Measurements from ENCODE around the gene IPO9.

The IPO9 gene

GRCh38 chr1:201906336-201906735 is 77.4 kb downstream of the IPO9 start:
- DNase-seq (ENCODE audit: low spot score), result no peak

- DNase-seq (ENCODE audit: low spot score), result no peak
Observed at GRCh38 chr1:201907621-201908020, 78.7 kb downstream of the IPO9 start.

DNA sequence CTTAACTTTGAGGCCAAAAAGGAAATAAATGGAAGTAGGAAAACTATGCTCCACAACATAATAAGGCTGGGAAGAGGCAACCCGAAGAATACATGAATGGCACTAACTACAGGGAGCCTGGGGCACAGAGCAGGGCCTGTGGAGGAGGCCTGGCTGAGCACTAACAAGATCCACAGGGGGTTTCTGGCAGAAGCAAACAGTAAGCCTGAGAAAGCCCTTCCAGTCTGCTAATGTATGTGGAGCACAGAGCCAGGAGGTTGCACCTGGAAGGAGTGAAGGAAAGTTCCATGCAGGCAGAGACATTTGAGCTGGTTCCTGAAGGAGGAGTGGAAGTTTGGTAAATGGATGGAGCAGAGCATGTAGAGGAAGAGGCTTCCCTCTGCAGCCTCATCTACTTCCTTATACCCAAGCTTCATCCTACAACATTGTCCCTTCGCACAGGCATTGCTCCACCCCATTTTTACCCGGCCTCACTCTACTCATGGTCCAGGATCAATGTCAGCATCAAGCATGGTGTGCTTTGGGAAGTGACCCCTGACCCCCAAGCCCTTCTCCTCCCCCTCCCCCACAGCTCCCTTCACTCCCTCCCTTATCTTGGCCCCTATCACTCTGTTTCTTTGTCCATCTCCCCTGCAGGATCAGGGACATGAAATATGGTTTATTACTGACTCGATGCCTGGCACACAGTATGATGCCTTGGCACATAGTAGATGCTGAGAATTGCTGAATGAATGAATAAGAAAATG is 83.0 kb downstream of the IPO9 start:
- DNase-seq (ENCODE audit: low spot score), result no peak

- no peak for DNase-seq (ENCODE audit: low spot score)
Observed at GRCh38 chr1:201912832-201913231, 83.9 kb downstream of the IPO9 start.

GRCh38 chr1:201914456-201915235 is 85.7 kb downstream of the IPO9 start:
- DNase-seq (ENCODE audit: low spot score), result no peak

- no peak for DNase-seq (ENCODE audit: low spot score)
Observed at GRCh38 chr1:201916649-201917249, 87.8 kb downstream of the IPO9 start.

DNA sequence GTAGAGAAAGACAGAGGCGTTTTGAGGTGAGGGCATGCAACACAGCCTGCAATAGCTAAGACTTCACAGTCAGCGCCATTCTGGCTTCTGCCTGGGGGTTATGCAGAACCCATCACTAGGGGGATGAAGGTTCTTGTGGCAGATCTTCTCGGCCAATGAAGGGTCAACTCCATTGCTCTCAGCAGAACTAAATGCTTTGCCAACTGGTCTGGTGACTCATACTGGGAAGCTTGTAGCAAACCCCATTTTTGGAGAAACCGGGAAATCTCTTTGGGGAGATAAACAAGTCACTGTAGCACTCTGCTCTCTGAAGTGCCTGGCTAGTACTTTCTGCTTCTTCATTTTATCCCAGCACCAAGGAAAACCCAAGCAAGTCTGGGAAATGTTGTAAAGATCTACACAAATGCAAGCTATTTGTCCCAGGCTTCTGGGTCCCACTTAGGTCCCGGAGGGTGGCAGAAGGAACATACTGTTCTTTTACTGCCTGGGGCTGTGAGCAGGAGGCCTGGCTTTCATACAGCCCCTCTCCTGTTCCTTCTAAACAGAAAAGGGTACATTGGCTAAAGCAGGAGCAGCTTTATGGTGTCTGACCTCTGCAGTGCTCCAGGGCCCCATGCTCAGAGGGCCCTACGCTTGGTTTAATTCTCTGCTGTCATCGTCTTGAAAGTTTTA is 88.5 kb downstream of the IPO9 start:
- no peak for DNase-seq (ENCODE audit: low spot score)

GRCh38 chr1:201918343-201918742 is 89.4 kb downstream of the IPO9 start:
- DNase-seq (ENCODE audit: low spot score), result no peak

DNA sequence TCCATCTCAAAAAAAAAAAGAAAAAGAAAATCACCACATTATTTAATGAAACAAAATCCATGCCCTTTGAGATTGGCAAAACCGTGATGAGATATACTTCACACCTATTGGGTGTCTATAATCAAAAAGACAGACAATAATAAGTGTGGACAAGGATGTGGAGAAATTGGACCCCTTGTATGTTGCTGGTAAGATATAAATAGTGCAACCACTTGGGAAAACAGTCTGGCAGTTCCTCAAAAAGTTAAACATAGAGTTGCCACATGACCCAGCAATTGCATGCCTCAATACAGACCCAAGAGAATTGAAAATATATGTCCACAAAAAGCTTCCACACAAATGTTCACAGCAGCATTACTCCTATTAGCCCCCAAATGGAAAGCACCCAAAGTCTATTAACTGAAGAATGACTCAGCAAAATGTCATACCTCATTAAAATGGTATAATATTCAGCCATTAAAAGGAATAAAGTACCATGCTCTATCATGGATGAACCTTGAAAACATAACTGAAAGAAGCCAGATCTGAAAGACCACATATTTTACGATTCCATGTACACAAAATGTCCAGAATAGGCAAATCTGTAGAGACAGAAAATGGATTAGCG is 93.1 kb downstream of the IPO9 start:
- DNase-seq (ENCODE audit: low spot score), result no peak

DNA sequence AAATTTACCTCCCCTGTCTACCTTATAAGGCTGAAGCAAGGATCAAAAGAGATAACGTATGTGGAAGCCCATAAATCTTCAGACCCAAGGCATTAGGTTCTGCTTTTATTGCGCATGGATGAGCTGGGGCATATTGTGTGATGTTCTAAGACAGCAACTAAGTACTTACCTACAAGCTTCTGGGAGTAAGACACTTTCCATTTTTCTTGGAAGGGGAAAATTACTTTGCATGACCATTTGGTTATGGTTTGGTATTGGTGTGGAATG is 96.3 kb downstream of the IPO9 start:
- no peak for DNase-seq (ENCODE audit: low spot score)

- no peak for DNase-seq (ENCODE audit: low spot score)
Observed at GRCh38 chr1:201925981-201926645, 97.2 kb downstream of the IPO9 start.

GRCh38 chr1:201928266-201928665 is 99.3 kb downstream of the IPO9 start:
- DNase-seq (ENCODE audit: low spot score), result no peak

- DNase-seq (ENCODE audit: low spot score), result no peak
Observed at GRCh38 chr1:201930137-201930536, 101.2 kb downstream of the IPO9 start.

- DNase-seq (ENCODE audit: low spot score), result no peak
Observed at GRCh38 chr1:201930803-201931202, 101.8 kb downstream of the IPO9 start.
